GM12801 (cell line): ENCODE measurements around the gene FYN.

Experiments
- TF ChIP-seq, protein P1 (sequence below): IDR thresholded peaks from one replicate; pipeline ENCODE4 v1.5.1; 2011; ENCODE audit warnings: control low read depth; ENCODE audit not compliant: insufficient read length; ENCODE audit errors: extremely low read depth

FYN gene

GRCh38 chr6:111711984-111712752 is 161.1 kb downstream of the FYN start:
- TF ChIP-seq, protein P1, sequence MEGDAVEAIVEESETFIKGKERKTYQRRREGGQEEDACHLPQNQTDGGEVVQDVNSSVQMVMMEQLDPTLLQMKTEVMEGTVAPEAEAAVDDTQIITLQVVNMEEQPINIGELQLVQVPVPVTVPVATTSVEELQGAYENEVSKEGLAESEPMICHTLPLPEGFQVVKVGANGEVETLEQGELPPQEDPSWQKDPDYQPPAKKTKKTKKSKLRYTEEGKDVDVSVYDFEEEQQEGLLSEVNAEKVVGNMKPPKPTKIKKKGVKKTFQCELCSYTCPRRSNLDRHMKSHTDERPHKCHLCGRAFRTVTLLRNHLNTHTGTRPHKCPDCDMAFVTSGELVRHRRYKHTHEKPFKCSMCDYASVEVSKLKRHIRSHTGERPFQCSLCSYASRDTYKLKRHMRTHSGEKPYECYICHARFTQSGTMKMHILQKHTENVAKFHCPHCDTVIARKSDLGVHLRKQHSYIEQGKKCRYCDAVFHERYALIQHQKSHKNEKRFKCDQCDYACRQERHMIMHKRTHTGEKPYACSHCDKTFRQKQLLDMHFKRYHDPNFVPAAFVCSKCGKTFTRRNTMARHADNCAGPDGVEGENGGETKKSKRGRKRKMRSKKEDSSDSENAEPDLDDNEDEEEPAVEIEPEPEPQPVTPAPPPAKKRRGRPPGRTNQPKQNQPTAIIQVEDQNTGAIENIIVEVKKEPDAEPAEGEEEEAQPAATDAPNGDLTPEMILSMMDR, result no peak

GRCh38 chr6:111711476-111711875 is 161.8 kb downstream of the FYN start:
- TF ChIP-seq, protein P1, result no peak

DNA sequence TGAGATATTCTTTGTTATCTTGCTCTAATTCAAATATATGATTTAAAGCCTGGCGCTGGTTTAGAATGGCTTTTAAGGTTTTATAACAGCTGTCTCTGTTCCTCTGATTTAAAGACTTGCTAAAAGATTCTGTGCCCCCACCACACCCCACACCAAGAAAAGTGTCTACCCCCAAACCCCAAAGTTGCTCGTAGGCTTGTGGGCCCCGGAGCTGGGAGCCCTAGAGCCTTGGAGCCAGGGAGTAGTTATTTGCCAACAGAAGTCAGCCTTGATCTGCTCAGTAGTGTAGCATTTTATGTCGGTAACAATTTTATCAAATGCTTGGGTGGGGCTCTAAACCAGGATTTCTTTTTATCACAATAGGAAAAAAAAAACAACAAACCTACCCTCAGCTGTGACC is 162.3 kb downstream of the FYN start:
- TF ChIP-seq, protein P1, result no peak

DNA sequence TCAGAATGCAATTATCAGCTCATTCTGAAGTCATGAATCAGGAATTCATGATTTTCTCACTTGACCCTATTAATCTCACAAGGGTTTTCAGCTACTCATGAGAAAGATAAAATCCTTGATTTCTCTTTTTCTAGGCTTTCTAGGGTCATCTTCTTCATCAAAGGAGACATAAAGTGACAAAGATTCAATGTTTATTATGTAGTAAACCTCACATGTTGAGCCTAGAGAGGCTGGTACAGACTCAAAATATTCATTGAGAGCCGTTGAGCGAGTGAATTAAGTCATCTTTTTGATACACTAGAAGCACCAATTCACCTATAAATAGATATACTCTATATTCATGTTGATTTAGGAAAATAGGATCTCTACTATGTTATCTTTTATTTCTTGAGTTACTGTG is 162.8 kb downstream of the FYN start:
- TF ChIP-seq, protein P1, result no peak

GRCh38 chr6:111709615-111710398 is 163.4 kb downstream of the FYN start:
- TF ChIP-seq, protein P1, result no peak

DNA sequence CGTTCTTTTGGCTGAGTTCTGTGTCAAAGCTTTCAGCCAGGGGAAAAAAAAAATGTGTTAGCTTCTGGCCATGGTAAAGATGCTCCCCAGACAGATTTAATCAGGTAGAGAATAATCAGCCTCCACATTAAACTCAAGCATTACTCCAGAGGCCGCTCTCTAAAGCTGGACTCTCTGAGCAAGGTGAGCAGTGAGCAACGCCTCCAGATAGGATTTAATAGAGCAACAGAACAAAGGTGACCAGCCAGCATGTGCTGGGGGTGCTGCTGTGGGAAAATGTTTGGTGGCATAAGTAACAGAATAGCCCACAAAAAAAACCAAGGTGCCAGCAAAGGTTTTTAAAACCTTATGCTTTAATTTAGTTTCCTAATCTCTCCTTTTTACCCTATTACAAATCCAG is 164.1 kb downstream of the FYN start:
- TF ChIP-seq, protein P1, result no peak

DNA sequence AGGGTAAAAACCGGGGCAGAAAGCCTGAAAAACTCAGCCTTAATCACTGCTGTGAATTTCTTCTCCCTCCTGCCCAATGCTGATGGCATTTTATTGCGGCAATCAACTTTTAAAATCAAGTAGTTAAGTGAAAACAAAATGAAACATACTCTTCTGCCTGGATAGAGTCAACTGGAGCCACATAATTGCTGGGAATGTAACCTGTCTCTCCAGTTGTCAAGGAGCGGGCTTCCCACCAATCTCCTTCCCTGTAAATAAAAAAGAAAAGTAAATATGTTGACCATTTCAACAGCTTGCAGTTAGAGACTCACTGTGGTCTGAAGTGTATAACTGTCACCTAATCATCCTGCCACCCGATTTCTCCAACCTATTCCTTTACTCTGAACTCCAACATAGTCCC is 165.5 kb downstream of the FYN start:
- TF ChIP-seq, protein P1, result no peak
